MM.1S (cell line): Measurements from ENCODE around the gene IQCK.

ENCODE experiments used
- DNase-seq: peaks from one replicate; pipeline ENCODE4 v3.0.0-alpha.2; 2015
- H2AFZ ChIP-seq: fragments of 300-600 bp; sonication (generic); 2 replicates; pipeline ENCODE4 v1.6.0; 2016; ENCODE audit warnings: antibody characterized with exemption, low read length
- H3F3A ChIP-seq: fragments of 300-600 bp; sonication (generic); 2 replicates; pipeline ENCODE4 v1.6.1; 2016; ENCODE audit warnings: mild to moderate bottlenecking, antibody characterized with exemption, low read length, moderate library complexity, mixed read lengths; ENCODE audit not compliant: insufficient read depth
- H3K27ac ChIP-seq: fragments of 300-600 bp; sonication (generic); 2 replicates; pipeline ENCODE4 v1.5.1; 2016; ENCODE audit warnings: mild to moderate bottlenecking, low read length
- H3K27me3 ChIP-seq: fragments of 300-600 bp; sonication (generic); replicated peaks from 2 replicates; pipeline ENCODE4 v1.6.0; 2016; ENCODE audit warnings: low read length; ENCODE audit not compliant: insufficient read depth
- H3K36me3 ChIP-seq: fragments of 300-600 bp; sonication (generic); replicated peaks from 2 replicates; pipeline ENCODE4 v1.6.1; 2016; ENCODE audit warnings: mild to moderate bottlenecking, low read length, mixed read lengths; ENCODE audit not compliant: insufficient read depth
- H3K4me1 ChIP-seq: fragments of 300-600 bp; sonication (generic); 2 replicates; pipeline ENCODE4 v1.6.1; 2016; ENCODE audit warnings: low read length, mixed read lengths
- H3K4me2 ChIP-seq: fragments of 300-600 bp; sonication (generic); 2 replicates; pipeline ENCODE4 v1.6.0; 2016; ENCODE audit warnings: low read depth, low read length
- H3K4me3 ChIP-seq: fragments of 300-600 bp; sonication (generic); 2 replicates; pipeline ENCODE4 v1.5.1; 2016; ENCODE audit warnings: low read length, mixed read lengths
- H3K79me2 ChIP-seq: fragments of 300-600 bp; sonication (generic); 2 replicates; pipeline ENCODE4 v1.6.1; 2016; ENCODE audit warnings: mixed run types, low read length, mixed read lengths
- H3K9ac ChIP-seq: fragments of 300-600 bp; sonication (generic); 2 replicates; pipeline ENCODE4 v1.6.1; 2016; ENCODE audit warnings: low read length, mixed read lengths
- H3K9me2 ChIP-seq: fragments of 300-600 bp; sonication (generic); replicated peaks from 2 replicates; pipeline ENCODE4 v1.6.1; 2016; ENCODE audit warnings: mild to moderate bottlenecking, low read length, mixed read lengths; ENCODE audit not compliant: insufficient read depth
- H3K9me3 ChIP-seq: fragments of 300-600 bp; sonication (generic); replicated peaks from 2 replicates; pipeline ENCODE4 v1.6.1; 2016; ENCODE audit warnings: mild to moderate bottlenecking, low read length, mixed read lengths; ENCODE audit not compliant: insufficient read depth
- H4K20me1 ChIP-seq: fragments of 300-600 bp; sonication (generic); 2 replicates; pipeline ENCODE4 v1.6.1; 2016; ENCODE audit warnings: mild to moderate bottlenecking, low read length, moderate library complexity, mixed read lengths; ENCODE audit not compliant: insufficient read depth
- CTCF ChIP-seq: fragments of 300-600 bp; sonication (generic); IDR thresholded peaks from 2 replicates; pipeline ENCODE4 v1.5.1; 2016; ENCODE audit warnings: antibody characterized with exemption, low read length, mixed read lengths
- EZH2 ChIP-seq: fragments of 300-600 bp; sonication (generic); optimal IDR thresholded peaks from 2 replicates; pipeline ENCODE3; 2017; ENCODE audit warnings: low read depth, mild to moderate bottlenecking, antibody characterized with exemption, low read length, mixed read lengths
- EZH2phosphoT487 ChIP-seq: fragments of 300-600 bp; sonication (generic); IDR thresholded peaks from 2 replicates; pipeline ENCODE4 v1.6.1; 2018; ENCODE audit warnings: antibody characterized with exemption, low read length

The IQCK gene

DNA sequence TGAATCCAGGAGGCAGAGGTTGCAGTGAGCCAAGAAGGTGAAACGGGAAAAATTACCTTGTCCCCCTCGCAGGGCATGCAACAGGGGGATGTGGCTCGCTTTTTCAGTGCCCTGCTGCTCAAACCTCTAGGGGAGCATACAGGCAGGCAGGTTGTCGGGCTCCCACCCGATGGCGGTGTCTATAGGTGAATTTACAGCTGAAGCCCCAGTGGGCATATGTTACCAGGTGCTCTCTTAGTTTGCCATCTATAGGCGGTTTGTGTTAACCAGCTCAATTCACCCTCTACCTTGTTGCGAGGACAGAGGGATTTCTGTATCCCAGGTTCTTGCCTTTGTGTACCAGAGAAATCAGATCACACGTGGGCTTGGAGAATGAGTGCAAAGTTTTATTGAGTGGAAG is 48.9 kb downstream of the IQCK start:
- Histone ChIP-seq H3K79me2 (no peaks in the 10 kb centered on the region), H3K36me3 (no peaks in the 10 kb centered on the region), H3F3A (no peaks in the 10 kb centered on the region), H3K4me1 (no peaks in the 10 kb centered on the region), H3K4me3 (no peak overlapping the region), H3K27me3 (no peaks in the 10 kb centered on the region), H2AFZ (no peak overlapping the region), H3K9me3 (no peaks in the 10 kb centered on the region), H3K27ac (no peak overlapping the region), H3K4me2 (no peak overlapping the region), H3K9ac (no peak overlapping the region), H3K9me2 (no peaks in the 10 kb centered on the region), H4K20me1 (no peaks in the 10 kb centered on the region)
- TF ChIP-seq EZH2 = no peak
- TF ChIP-seq EZH2phosphoT487 = no peak
- TF ChIP-seq CTCF = no peak
- no peak for DNase-seq

GRCh38 chr16:19767497-19767896 is 49.4 kb downstream of the IQCK start:
- no peaks in the 10 kb centered on the region for H3K27me3 ChIP-seq
- H3K79me2 ChIP-seq = no peaks in the 10 kb centered on the region
- H3K9me3 ChIP-seq = no peaks in the 10 kb centered on the region
- no peak overlapping the region for H3K4me3 ChIP-seq
- H4K20me1 ChIP-seq = no peaks in the 10 kb centered on the region
- H3K9me2 ChIP-seq = no peaks in the 10 kb centered on the region
- H3K27ac ChIP-seq = no peak overlapping the region
- no peak overlapping the region for H3K9ac ChIP-seq
- no peak overlapping the region for H3K4me2 ChIP-seq
- H3K4me1 ChIP-seq = no peaks in the 10 kb centered on the region
- DNase-seq = no peak
- no peak for TF ChIP-seq EZH2phosphoT487
- no peak for TF ChIP-seq EZH2
- no peak for TF ChIP-seq CTCF
- H3K36me3 ChIP-seq = no peaks in the 10 kb centered on the region
- H2AFZ ChIP-seq = no peak overlapping the region
- H3F3A ChIP-seq = no peaks in the 10 kb centered on the region

DNA sequence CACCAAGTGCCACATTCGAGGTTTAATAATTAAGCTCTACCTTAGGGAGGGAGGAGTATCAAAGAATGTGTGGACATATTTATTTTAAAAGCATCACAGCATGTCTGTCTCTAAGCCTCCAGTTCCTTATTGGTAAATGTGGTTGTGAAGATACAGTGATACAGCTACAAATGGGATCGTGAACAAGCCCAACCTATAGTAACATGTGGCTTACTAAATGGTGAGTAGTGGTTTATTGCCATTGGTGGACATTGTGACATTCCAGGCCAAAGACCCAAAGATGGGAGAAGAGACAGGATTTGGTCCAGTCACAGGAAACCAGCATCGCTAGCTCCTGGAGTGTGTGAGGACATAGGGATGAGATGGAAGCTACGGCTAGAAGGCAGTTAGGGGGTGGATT is 51.2 kb downstream of the IQCK start:
- no peak overlapping the region for H3K4me2 ChIP-seq
- no peak overlapping the region for H3K27ac ChIP-seq
- H3K79me2 ChIP-seq = no peaks in the 10 kb centered on the region
- no peaks in the 10 kb centered on the region for H3K27me3 ChIP-seq
- H3K4me3 ChIP-seq = no peak overlapping the region
- DNase-seq = no peak
- no peak for TF ChIP-seq EZH2phosphoT487
- TF ChIP-seq CTCF = no peak
- no peak for TF ChIP-seq EZH2
- no peaks in the 10 kb centered on the region for H3K9me2 ChIP-seq
- H3K9ac ChIP-seq = no peak overlapping the region
- H2AFZ ChIP-seq = no peak overlapping the region
- H4K20me1 ChIP-seq = no peaks in the 10 kb centered on the region
- no peaks in the 10 kb centered on the region for H3K4me1 ChIP-seq
- H3K9me3 ChIP-seq = no peaks in the 10 kb centered on the region
- no peaks in the 10 kb centered on the region for H3F3A ChIP-seq
- H3K36me3 ChIP-seq = no peaks in the 10 kb centered on the region
